ENCODE results near the gene TAF13. TPM values are rescaled to one million over a fixed set of nuclear protein-coding genes. Genes with fewer than 3 reads are reported as not detected.

Gene TAF13
- total RNA-seq, 4 donors from 2014 or later = 19.2 to 102 (median 25.9) TPM

GRCh38 chr1:109059026-109059425, 16.8 kb downstream of the TAF13 start:
- TF ChIP-seq CTCF (IDR thresholded peaks at IDR 0.05; ENCODE audit: low read depth) = no peak

GRCh38 chr1:109056064-109056463, 19.7 kb downstream of the TAF13 start:
- TF ChIP-seq CTCF (IDR thresholded peaks at IDR 0.05; ENCODE audit: low read depth) = no peak

DNA sequence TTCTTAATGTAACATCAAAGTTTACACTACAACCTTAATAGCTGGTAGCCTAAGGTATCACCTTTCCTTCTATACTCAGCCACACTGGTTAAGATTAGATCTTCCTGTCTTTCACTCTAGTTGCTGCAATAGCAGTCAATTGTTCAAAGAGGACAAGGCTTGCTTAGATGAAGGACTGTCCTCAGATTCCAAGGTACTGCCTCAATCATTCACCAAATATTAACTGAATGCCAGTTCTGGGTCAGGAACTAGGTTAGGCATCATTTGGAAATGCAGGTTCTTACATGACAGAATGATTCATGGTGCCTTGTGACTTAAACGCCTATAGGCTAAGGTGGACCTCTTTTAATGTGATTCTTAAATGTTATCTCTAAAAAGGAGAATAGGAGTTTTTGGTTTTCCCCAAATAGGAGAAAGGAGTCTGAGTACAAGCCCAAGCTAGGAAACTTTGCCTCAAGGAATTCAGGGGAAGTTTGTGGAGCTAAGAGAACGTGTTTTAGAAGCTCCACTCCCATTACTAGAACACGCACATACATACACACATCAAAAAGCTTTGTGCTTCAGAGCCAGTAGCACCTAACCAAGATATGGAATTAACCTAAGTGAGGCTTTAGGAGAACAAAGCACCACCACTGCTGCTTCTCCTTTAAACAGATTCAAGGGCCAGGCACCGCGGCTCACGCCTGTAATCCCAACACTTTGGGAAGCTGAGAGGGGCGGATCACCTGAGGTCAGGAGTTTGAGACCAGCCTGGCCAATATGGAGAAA, 25.4 kb downstream of the TAF13 start:
- no peak for TF ChIP-seq CTCF (IDR thresholded peaks at IDR 0.05; ENCODE audit: low read depth)

- TF ChIP-seq CTCF (IDR thresholded peaks at IDR 0.05; ENCODE audit: low read depth) = no peak
These were observed 27.5 kb downstream of the TAF13 start for GRCh38 chr1:109048335-109048734.

GRCh38 chr1:109047339-109047738, 28.5 kb downstream of the TAF13 start:
- no peak for TF ChIP-seq CTCF (IDR thresholded peaks at IDR 0.05; ENCODE audit: low read depth)

DNA sequence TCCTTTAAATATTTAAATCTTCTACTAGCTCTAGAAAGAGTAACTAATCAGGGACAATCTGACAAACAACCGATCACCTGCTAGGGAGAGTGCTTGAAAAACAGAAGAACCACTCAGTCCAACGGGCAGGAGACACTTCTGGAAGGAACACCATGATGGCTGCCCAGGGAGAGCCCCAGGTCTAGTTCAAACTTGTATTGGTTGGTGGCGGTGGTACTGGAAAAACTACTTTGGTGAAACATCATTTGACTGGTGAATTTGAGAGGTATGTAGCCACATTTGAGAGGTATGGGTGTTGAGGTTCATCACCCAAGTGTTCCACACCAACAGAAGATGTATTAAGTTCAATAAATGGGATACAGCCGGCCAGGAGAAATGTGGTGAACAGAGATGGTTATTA, 29.1 kb downstream of the TAF13 start:
- TF ChIP-seq CTCF (IDR thresholded peaks at IDR 0.05; ENCODE audit: low read depth) = no peak

GRCh38 chr1:109045595-109045994, 30.2 kb downstream of the TAF13 start:
- TF ChIP-seq CTCF (IDR thresholded peaks at IDR 0.05; ENCODE audit: low read depth) = no peak
